H1 (cell line): ENCODE results near the gene VIPR2.

Source experiments
- CEBPB ChIP-seq: IDR thresholded peaks from 2 replicates; pipeline ENCODE4 v1.6.1; 2012; ENCODE audit warnings: low read depth, low read length
- CTCF ChIP-seq, 3 experiments: IDR thresholded peaks; 1 replicate in 2 of 3; 2 replicates in 1 of 3; pipeline versions ENCODE4 v1.5.1 to v1.6.1; 2011; ENCODE audit warnings: low read length in 3 of 3, mild to moderate bottlenecking in 3 of 3, inconsistent platforms in 2 of 3, low read depth in 1 of 3, moderate library complexity in 1 of 3; ENCODE audit not compliant: insufficient read depth in 1 of 3; ENCODE audit errors: control extremely low read depth in 1 of 3
- EZH2 ChIP-seq: fragments of 200-600 bp; sonication (generic); IDR thresholded peaks from 2 replicates; pipeline ENCODE4 v1.7.1; 2012; ENCODE audit warnings: low read depth, mild to moderate bottlenecking, moderate library complexity, low read length, inconsistent platforms; ENCODE audit not compliant: severe bottlenecking
- HDAC6 ChIP-seq: IDR thresholded peaks from one replicate; pipeline ENCODE4 v1.7.1; 2012; ENCODE audit warnings: low read depth, mild to moderate bottlenecking, inconsistent platforms, low read length, moderate library complexity
- MAFK ChIP-seq: IDR thresholded peaks from 2 replicates; pipeline ENCODE4 v1.6.1; 2012; ENCODE audit warnings: low read depth, mild to moderate bottlenecking, improper control_type of control experiment, low read length
- POLR2A ChIP-seq, 2 experiments: IDR thresholded peaks; 1 replicate in 1 of 2; 2 replicates in 1 of 2; pipeline ENCODE4 v1.6.1; 2011; ENCODE audit warnings: low read depth in 2 of 2, low read length in 2 of 2, mild to moderate bottlenecking in 2 of 2; ENCODE audit errors: control extremely low read depth in 1 of 2
- POLR2AphosphoS5 ChIP-seq: IDR thresholded peaks from 2 replicates; pipeline ENCODE4 v1.6.1; 2011; ENCODE audit warnings: low read depth, low read length
- RBBP5 ChIP-seq: IDR thresholded peaks from 2 replicates; pipeline ENCODE4 v1.7.1; 2012; ENCODE audit warnings: low read depth, mild to moderate bottlenecking, inconsistent platforms, low read length, moderate library complexity, borderline replicate concordance
- SIX5 ChIP-seq: IDR thresholded peaks from 2 replicates; pipeline ENCODE4 v1.6.1; 2011; ENCODE audit warnings: mild to moderate bottlenecking, low read depth, low read length
- SP1 ChIP-seq: IDR thresholded peaks from 2 replicates; pipeline ENCODE4 v1.6.1; 2011; ENCODE audit warnings: low read depth, low read length
- TAF1 ChIP-seq: IDR thresholded peaks from 2 replicates; pipeline ENCODE4 v1.6.1; 2011; ENCODE audit warnings: mild to moderate bottlenecking, low read depth, low read length
- TCF12 ChIP-seq: IDR thresholded peaks from 2 replicates; pipeline ENCODE4 v1.6.1; 2011; ENCODE audit warnings: low read depth, mild to moderate bottlenecking, low read length

GRCh38 chr7:159122276-159122675 is 22.4 kb downstream of the VIPR2 start:
- TF ChIP-seq EZH2, result no peak
- no peak for TF ChIP-seq CTCF (IDR thresholded peaks at IDR 0.05; ENCODE audit: control extremely low read depth in 1 of 3, insufficient read depth in 1 of 3, low read depth in 1 of 3, low read length in 3 of 3)
- no peak for TF ChIP-seq MAFK
- no peak for TF ChIP-seq SP1
- no peak for TF ChIP-seq TAF1
- no peak for TF ChIP-seq RBBP5
- TF ChIP-seq SIX5, result no peak
- TF ChIP-seq HDAC6, result no peak
- TF ChIP-seq TCF12, result no peak
- no peak for TF ChIP-seq POLR2A (IDR thresholded peaks at IDR 0.05; ENCODE audit: control extremely low read depth in 1 of 2, low read depth in 2 of 2, low read length in 2 of 2)
- TF ChIP-seq CEBPB, result no peak
- TF ChIP-seq POLR2AphosphoS5, result no peak
